Adrenal gland (tissue), 5 donors: Measurements from ENCODE around the gene GNLY.

Source experiments
- POLR2A ChIP-seq, 2 donors: fragments of 450-650 bp; IDR thresholded peaks; one replicate each; pipeline ENCODE4 v1.6.1; 2017; ENCODE audit warnings: antibody characterized with exemption in 2 of 2, mild to moderate bottlenecking in 2 of 2, moderate library complexity in 1 of 2
- TF ChIP-seq, protein P1 (sequence below), 6 experiments: fragments of 450-650 bp in 4 of 6; fragments of 200-600 bp in 2 of 6; sonication (generic) in 1 of 6; IDR thresholded peaks; 1 replicate in 5 of 6; 2 replicates in 1 of 6; pipeline versions ENCODE4 v1.5.1 to v1.8.0; 2016 to 2021; ENCODE audit warnings: antibody characterized with exemption in 6 of 6, mild to moderate bottlenecking in 2 of 6, moderate library complexity in 1 of 6
- donor health status: DM: no; HTN: no; CAD: no.

DNA sequence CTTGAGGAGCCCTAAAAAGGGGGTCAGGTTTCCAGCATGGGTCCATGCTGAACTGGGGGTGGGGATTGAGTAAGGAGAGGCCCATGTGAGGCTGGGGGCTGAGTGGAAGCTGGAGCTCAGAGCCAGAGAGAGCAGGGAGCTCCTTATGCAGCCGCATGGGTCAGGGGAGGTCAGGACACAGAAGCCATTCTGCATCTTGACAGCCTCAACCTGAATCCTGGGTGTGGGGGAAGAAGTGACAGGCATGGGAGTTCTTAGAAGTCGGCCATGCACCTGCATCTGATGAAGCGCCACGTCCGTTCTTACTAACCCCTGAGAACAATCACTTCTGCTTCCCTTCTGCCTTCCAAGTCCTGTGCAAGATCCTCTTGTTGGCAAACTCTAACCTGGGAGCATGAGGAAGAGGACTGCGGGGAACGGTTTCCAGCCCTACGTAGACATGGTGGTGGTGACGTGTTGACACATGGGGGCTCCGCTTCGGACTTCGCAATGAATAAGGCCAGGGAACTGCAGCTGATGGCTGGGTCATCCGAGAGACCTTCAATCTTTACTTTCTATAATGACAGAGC lies 22.3 kb downstream of the GNLY start:
- TF ChIP-seq, protein P1, sequence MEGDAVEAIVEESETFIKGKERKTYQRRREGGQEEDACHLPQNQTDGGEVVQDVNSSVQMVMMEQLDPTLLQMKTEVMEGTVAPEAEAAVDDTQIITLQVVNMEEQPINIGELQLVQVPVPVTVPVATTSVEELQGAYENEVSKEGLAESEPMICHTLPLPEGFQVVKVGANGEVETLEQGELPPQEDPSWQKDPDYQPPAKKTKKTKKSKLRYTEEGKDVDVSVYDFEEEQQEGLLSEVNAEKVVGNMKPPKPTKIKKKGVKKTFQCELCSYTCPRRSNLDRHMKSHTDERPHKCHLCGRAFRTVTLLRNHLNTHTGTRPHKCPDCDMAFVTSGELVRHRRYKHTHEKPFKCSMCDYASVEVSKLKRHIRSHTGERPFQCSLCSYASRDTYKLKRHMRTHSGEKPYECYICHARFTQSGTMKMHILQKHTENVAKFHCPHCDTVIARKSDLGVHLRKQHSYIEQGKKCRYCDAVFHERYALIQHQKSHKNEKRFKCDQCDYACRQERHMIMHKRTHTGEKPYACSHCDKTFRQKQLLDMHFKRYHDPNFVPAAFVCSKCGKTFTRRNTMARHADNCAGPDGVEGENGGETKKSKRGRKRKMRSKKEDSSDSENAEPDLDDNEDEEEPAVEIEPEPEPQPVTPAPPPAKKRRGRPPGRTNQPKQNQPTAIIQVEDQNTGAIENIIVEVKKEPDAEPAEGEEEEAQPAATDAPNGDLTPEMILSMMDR (IDR thresholded peaks at IDR 0.05), result no peak
- TF ChIP-seq POLR2A (IDR thresholded peaks at IDR 0.05), result no peak
